ENCODE results near the gene NUP160. TPM values are rescaled to one million over a fixed set of nuclear protein-coding genes. Genes with fewer than 3 reads are reported as not detected.
"Not testable (repeated sequence)": the region's sequence is repeated elsewhere in the genome, so short reads cannot be mapped to it uniquely, and the experiment has no call there.

The NUP160 gene
- total RNA-seq, 1 donor from 2014 or later = 91.9 TPM

DNA sequence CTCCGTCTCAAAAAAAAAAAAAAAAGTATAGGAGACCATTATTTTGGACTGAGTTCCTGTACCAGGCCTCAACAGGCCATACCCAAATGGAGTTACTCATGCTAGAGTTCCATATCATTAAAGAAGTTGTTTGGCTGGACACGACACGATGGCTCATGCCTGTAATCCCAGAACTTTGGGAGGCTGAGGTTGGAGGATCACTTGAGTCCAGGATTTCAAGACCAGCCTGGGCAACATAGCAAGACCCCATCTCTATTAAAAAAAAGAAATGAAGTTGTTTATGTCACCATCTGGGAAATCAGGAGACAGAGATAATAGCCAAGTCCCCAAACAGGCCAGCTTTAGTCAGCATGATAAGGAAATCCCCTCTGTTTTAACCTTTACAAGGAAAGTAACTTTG, 74.3 kb downstream of the NUP160 start:
- H3K9me3 Mint-ChIP-seq = no peaks in the 10 kb centered on the region
- no peak overlapping the region for H3K4me3 Mint-ChIP-seq
- peaks cover 24% of the 10 kb centered on the region for H3K36me3 Mint-ChIP-seq (ENCODE audit: low read depth)
- no peak overlapping the region for H3K27ac Mint-ChIP-seq
- no peak for DNase-seq (ENCODE audit: low spot score)
- H3K4me1 Mint-ChIP-seq (ENCODE audit: low read depth) = peaks cover 7% of the 10 kb centered on the region
- intact Hi-C loops (cut with micrococcal nuclease) = no loop called here
- H3K27me3 Mint-ChIP-seq (ENCODE audit: insufficient read depth) = no peaks in the 10 kb centered on the region

DNA sequence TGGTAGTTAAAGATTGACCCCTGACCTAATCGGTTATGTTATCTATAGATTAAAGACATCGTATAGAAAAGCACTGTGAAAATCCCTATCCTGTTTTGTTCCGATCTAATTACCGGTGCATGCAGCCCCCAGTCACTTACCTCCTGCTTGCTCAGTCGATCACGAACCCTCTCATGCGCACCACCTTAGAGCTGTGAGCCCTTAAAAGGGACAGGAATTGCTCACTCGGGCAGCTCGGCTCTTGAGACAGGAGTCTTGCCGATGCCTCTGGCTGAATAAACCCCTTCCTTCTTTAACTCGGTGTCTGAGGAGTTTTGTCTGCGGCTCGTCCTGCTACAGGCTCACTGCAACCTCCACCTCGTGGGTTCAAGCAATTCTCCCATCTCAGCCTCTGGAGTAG, 78.6 kb downstream of the NUP160 start:
- H3K4me3 Mint-ChIP-seq = peak overlapping the region; percentile 39
- H3K4me1 Mint-ChIP-seq (ENCODE audit: low read depth) = peaks cover 23% of the 10 kb centered on the region
- peak overlapping the region; percentile 75 for H3K27ac Mint-ChIP-seq
- H3K9me3 Mint-ChIP-seq; H3K27me3 Mint-ChIP-seq (ENCODE audit: insufficient read depth); DNase-seq (ENCODE audit: low spot score): not testable (repeated sequence)
- intact Hi-C loops (cut with micrococcal nuclease) = loop anchor here (5.0 kb wide), 3 partner anchors 217 to 362 kb away; partner anchors contain the start of genes CELF1 and SLC39A13
- peaks cover 15% of the 10 kb centered on the region for H3K36me3 Mint-ChIP-seq (ENCODE audit: low read depth)

DNA sequence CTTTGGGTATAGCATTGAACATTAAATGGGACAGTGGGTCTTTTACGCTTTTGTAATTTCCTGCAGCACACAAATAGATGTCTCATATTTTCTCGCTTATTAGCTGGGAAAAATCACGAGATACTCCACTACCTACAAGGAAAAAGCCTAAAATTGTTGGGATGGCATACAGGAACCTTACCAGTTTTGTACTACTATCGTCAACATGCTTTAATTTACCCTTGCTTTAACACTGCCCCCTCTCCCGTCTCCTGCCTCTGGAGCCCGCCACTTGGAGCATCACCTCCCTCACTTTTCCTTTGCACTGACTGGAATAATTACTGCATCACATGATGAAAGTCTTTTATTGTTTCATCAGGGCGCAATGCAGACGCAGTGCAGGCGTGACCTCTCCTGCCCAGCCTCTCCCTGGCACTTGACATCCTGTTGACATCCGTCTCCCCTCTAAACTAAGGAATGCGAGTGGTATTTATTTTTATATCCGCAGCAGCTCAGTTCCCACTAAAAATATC, 80.0 kb downstream of the NUP160 start:
- intact Hi-C loops (cut with micrococcal nuclease) = loop anchor here (5.0 kb wide), 3 partner anchors 216 to 361 kb away; partner anchors contain the start of genes CELF1 and SLC39A13
- no peaks in the 10 kb centered on the region for H3K27me3 Mint-ChIP-seq (ENCODE audit: insufficient read depth)
- H3K9me3 Mint-ChIP-seq = no peaks in the 10 kb centered on the region
- peak overlapping the region; percentile 99 for H3K4me3 Mint-ChIP-seq
- DNase-seq (ENCODE audit: low spot score) = no peak
- peaks cover 22% of the 10 kb centered on the region for H3K36me3 Mint-ChIP-seq (ENCODE audit: low read depth)
- H3K4me1 Mint-ChIP-seq (ENCODE audit: low read depth) = peaks cover 28% of the 10 kb centered on the region
- H3K27ac Mint-ChIP-seq = peak overlapping the region; percentile 100

DNA sequence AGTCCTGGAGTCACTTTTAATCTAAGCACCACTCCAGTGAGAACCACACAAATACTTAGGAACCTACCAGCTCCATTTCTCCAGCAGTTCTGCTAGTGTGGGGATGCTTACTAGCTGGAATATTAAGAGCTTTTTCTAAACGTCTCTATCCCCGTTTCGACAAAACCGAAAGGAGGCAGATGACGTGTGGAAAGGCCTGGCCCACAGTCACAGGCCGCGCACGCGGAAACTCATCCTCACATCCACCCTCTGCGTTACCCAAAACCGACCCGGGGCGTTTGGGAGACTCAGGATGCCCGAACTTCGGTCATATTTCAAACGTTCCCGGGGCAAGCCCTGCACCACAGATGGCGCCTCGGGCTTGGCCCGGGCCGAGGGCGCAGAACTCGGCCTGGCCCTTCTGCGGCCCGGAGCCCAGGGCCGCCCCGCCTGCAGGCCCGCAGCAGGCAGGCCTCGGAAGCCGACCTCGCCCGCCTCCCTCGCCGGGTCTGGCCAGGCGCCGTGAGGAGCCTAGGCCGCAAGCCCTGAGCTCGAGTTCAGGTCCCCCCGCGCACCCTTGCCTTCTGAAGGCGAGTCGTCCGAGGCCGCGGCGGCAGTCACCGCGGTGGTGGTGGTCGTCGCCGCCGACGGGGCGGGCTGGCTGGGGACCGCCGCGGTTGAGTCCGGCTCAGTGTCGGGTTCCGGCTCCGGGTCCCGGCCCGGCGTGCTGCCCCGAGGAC, 81.5 kb downstream of the NUP160 start:
- H3K27me3 Mint-ChIP-seq (ENCODE audit: insufficient read depth) = no peaks in the 10 kb centered on the region
- H3K27ac Mint-ChIP-seq = peak overlapping the region; percentile 100
- peak; percentile 75 for DNase-seq (ENCODE audit: low spot score)
- intact Hi-C loops (cut with micrococcal nuclease) = loop anchor here (1.0 to 5.0 kb wide), 15 partner anchors 31 to 1848 kb away; partner anchors contain the start of genes AGBL2, ARHGAP1, CELF1 and KBTBD4
- H3K4me1 Mint-ChIP-seq (ENCODE audit: low read depth) = peaks cover 28% of the 10 kb centered on the region
- peak overlapping the region; percentile 99 for H3K4me3 Mint-ChIP-seq
- H3K9me3 Mint-ChIP-seq = no peaks in the 10 kb centered on the region
- peaks cover 22% of the 10 kb centered on the region for H3K36me3 Mint-ChIP-seq (ENCODE audit: low read depth)

DNA sequence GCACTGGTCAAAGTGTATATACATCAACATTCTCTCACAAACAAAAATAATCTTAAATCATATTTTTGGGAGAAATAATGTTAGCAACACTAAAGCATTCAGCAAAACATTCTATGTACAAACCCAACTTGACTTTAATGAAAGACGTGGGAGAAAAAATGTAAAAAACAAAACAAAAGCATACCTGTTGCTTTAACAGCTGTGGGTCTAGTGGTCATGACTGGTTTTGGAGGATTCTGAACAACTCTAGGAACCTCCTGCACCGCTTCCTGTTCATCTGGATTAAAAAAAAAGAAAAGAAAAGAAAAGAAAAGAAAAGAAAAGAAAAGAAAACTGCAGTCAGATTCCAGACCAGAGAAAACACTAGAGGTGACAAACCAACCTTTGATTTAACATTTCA, 83.1 kb downstream of the NUP160 start:
- Mint-ChIP-seq H3K4me3 (peak overlapping the region; percentile 99), H3K4me1 (ENCODE audit: low read depth) (peaks cover 28% of the 10 kb centered on the region), H3K27ac (peak overlapping the region; percentile 95), H3K36me3 (ENCODE audit: low read depth) (peaks cover 27% of the 10 kb centered on the region), H3K27me3 (ENCODE audit: insufficient read depth) (no peaks in the 10 kb centered on the region), H3K9me3 (no peaks in the 10 kb centered on the region)
- no peak for DNase-seq (ENCODE audit: low spot score)
- intact Hi-C loops (cut with micrococcal nuclease) = loop anchor here (5.0 kb wide), 3 partner anchors 213 to 358 kb away; partner anchors contain the start of genes CELF1 and SLC39A13

DNA sequence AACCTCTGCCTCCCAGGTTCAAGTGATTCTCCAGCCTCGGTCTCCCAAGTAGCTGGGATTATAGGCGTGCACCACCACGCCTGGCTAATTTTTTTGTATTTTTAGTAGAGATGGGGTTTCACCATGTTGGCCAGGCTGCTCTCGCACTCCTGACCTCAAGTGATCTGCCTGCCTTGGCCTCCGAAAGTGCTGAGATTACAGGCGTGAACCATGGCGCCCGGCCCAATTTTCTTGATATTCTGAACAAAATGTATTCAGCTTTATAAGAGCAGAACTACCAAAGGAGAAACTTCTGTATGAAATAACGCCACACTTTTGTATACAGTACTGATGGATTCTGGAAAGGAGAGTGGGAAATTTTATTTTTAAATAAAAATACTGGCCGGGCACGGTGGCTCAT, 88.9 kb downstream of the NUP160 start:
- H3K4me3 Mint-ChIP-seq; H3K9me3 Mint-ChIP-seq; H3K27me3 Mint-ChIP-seq (ENCODE audit: insufficient read depth); H3K4me1 Mint-ChIP-seq (ENCODE audit: low read depth); DNase-seq (ENCODE audit: low spot score); H3K27ac Mint-ChIP-seq; intact Hi-C loops (cut with micrococcal nuclease): not testable (repeated sequence)
- H3K36me3 Mint-ChIP-seq (ENCODE audit: low read depth) = peaks cover 39% of the 10 kb centered on the region

DNA sequence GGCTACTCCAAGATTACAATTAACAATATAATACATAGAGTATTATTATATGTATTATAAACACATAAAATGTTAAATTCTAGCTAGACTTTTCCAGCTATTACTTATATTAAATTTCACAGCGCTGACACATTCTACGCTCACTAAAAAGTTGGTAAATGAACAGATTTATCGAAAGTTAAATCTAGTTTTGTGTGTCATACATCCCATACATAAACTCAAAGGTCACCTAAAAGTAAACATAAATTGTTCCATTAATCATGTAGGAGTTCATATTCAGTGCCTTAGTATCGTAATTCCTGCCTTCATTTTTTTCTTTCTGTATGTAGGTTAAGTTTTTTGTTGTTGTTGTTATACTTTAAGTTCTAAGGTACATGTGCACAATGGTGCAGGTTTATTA, 91.9 kb downstream of the NUP160 start:
- Mint-ChIP-seq H3K27me3 (ENCODE audit: insufficient read depth) (no peaks in the 10 kb centered on the region), H3K9me3 (no peaks in the 10 kb centered on the region), H3K4me3 (no peak overlapping the region), H3K27ac (no peak overlapping the region), H3K4me1 (ENCODE audit: low read depth) (peaks cover 6% of the 10 kb centered on the region), H3K36me3 (ENCODE audit: low read depth) (peaks cover 48% of the 10 kb centered on the region)
- no peak for DNase-seq (ENCODE audit: low spot score)
- intact Hi-C loops (cut with micrococcal nuclease) = no loop called here

DNA sequence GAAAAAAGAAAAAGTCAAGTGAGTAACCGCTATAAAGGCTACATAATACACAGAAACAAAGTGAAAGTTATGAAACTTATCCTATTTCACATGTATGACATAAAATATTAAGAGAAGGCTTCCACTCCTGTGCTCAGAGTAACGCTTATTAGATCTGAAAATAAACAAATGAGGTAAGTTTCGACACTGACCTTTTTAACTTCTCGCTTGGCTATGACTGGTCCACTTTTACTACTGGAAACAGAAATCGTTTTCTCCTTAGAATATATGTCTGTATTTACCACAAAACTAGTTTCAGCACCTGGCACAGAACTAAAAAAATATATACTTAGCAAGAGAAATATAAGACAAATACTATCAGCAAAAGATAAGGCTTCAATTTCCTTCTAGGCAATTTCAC, 97.4 kb downstream of the NUP160 start:
- no peak for DNase-seq (ENCODE audit: low spot score)
- Mint-ChIP-seq H3K27me3 (ENCODE audit: insufficient read depth) (no peaks in the 10 kb centered on the region), H3K9me3 (no peaks in the 10 kb centered on the region), H3K4me3 (no peak overlapping the region), H3K27ac (no peak overlapping the region), H3K4me1 (ENCODE audit: low read depth) (no peaks in the 10 kb centered on the region), H3K36me3 (ENCODE audit: low read depth) (peaks cover 36% of the 10 kb centered on the region)
- intact Hi-C loops (cut with micrococcal nuclease) = no loop called here

DNA sequence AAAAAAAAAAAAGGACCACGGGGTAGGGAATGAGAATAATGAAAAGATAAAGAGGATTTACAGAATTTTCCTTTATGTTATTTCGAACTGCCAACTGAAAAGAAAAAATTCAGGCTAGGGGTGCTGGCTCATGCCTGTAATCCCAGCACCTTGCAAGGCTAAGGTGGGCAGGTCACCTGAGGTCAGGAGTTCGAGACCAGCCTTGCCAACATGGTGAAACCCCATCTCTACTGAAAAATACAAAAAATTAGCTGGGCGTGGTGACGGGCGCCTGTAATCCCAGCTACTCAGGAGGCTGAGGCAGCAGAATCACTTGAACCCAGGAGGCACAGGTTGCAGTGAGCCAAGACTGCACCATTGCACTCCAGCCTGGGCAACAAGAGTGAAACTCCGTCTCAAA, 105.7 kb downstream of the NUP160 start:
- H3K27ac Mint-ChIP-seq; intact Hi-C loops (cut with micrococcal nuclease); H3K4me3 Mint-ChIP-seq; H3K4me1 Mint-ChIP-seq (ENCODE audit: low read depth); H3K9me3 Mint-ChIP-seq; H3K27me3 Mint-ChIP-seq (ENCODE audit: insufficient read depth); DNase-seq (ENCODE audit: low spot score): not testable (repeated sequence)
- peaks cover 49% of the 10 kb centered on the region for H3K36me3 Mint-ChIP-seq (ENCODE audit: low read depth)

DNA sequence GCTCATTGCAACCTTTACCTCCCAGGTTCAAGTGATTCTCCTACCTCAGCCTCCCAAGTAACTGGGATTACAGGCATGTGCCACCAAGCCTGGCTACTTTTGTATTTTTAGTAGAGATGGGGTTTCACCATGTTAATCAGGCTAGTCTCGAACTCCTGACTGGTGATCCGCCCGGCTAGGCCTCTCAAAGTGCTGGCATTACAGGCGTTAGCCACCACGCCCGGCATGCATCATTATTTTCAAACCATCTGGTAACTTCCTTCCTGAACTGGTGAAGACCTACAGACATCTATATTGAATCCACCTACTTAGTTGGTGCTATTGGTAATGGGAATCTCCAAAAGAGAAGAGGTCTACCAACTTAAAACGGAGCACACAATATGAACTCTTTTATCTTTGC, 110.3 kb downstream of the NUP160 start:
- H3K4me3 Mint-ChIP-seq; H3K4me1 Mint-ChIP-seq (ENCODE audit: low read depth); H3K27ac Mint-ChIP-seq; DNase-seq (ENCODE audit: low spot score); H3K9me3 Mint-ChIP-seq; intact Hi-C loops (cut with micrococcal nuclease); H3K27me3 Mint-ChIP-seq (ENCODE audit: insufficient read depth): not testable (repeated sequence)
- H3K36me3 Mint-ChIP-seq (ENCODE audit: low read depth) = peaks cover 40% of the 10 kb centered on the region

DNA sequence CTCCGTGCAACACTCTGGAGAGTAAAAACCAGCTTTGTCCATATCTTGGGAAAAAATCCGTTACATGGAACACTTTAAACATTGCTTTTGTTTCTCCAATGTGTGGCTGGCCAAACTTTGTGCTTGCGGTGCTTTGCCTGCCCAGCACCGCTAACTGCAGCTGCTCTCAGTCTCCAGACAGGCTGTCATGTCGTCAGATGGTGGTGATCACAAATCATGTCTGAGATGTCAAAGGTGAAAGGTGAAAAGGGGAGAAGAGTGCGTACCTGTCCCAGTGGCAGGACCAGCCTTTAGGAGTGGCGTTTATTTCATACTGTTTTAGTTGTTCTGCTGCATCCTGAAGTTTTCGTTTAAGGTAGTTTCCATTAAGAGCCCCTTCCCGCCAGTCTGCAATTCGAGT, 115.9 kb downstream of the NUP160 start:
- Mint-ChIP-seq H3K9me3 (no peaks in the 10 kb centered on the region), H3K27me3 (ENCODE audit: insufficient read depth) (no peaks in the 10 kb centered on the region), H3K27ac (no peak overlapping the region), H3K4me3 (no peak overlapping the region), H3K36me3 (ENCODE audit: low read depth) (peaks cover 55% of the 10 kb centered on the region), H3K4me1 (ENCODE audit: low read depth) (no peaks in the 10 kb centered on the region)
- no peak for DNase-seq (ENCODE audit: low spot score)
- intact Hi-C loops (cut with micrococcal nuclease) = no loop called here

DNA sequence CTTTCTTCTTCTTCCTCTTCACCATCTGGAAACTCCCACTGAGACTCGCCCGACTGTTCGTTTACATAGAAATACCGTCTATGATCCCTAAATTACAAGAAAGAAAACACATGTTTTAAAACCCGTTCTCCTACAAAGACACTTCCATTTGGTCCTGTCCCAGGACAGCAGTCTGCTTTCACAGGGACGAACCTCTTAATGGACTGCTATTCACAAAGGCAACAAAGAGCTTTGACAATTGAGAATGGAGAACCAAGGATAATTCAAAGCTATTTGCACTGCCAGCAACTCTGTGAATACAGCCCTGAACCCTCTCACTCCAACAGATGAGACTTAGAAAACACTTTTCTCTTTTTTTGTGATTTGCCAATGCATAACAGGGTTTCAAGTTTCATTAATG, 116.7 kb downstream of the NUP160 start:
- DNase-seq (ENCODE audit: low spot score) = no peak
- H3K36me3 Mint-ChIP-seq (ENCODE audit: low read depth) = peaks cover 53% of the 10 kb centered on the region
- intact Hi-C loops (cut with micrococcal nuclease) = no loop called here
- no peaks in the 10 kb centered on the region for H3K9me3 Mint-ChIP-seq
- H3K4me1 Mint-ChIP-seq (ENCODE audit: low read depth) = no peaks in the 10 kb centered on the region
- no peak overlapping the region for H3K4me3 Mint-ChIP-seq
- H3K27ac Mint-ChIP-seq = no peak overlapping the region
- H3K27me3 Mint-ChIP-seq (ENCODE audit: insufficient read depth) = no peaks in the 10 kb centered on the region
